Smooth muscle cell of trachea (primary cell): Measurements from ENCODE around the gene SCART1. TPM values are rescaled to one million over a fixed set of nuclear protein-coding genes. Genes with fewer than 3 reads are reported as not detected.

Experiments
- total RNA-seq: library from RNA; depleted of rRNA; stranded (reverse); fragments of >200 nt; gene quantifications from 2 replicates; pipeline ENCODE4 v1.2.1, GENCODE V29; 2014

The SCART1 gene
- total RNA-seq = 3.0 and 3.9 TPM in 2 replicates

DNA sequence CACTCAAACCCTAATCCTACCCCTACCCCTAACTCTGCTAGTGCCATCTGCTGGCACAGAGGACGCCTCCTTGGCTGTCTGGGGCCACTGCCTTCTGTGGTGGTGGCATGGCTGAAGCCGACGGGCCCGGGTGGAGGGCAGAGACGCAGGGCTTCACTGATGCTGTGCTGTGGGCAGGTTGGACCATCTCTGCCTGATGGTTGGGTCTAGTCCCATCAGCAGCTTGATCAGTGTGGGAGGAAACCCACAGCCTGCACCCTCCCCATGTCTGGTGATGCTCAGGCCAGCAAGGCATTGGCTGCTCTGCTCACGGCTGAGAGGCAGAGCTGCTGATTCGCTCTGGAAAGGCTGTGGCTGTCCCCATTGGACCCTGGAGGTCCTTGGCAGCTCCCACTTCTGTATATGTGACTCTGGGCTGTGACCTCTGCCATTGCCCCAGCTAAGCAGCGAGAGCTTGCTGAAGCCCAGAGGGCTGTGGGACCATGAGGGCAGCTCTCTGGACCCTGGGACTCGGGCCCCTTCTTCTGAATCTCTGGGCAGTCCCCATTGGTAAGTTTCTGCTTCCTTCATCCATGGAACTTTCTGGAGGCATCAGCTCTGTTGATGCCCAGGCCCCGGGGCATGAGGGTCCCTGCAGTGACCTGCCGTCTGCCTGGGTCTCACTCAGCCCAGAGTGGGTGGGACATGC, at the start of gene SCART1:
SCART1 (plus strand) TSS at position 430 of the 688 bp plus-strand sequence; CDS start at position 483, 53 bp downstream.

DNA sequence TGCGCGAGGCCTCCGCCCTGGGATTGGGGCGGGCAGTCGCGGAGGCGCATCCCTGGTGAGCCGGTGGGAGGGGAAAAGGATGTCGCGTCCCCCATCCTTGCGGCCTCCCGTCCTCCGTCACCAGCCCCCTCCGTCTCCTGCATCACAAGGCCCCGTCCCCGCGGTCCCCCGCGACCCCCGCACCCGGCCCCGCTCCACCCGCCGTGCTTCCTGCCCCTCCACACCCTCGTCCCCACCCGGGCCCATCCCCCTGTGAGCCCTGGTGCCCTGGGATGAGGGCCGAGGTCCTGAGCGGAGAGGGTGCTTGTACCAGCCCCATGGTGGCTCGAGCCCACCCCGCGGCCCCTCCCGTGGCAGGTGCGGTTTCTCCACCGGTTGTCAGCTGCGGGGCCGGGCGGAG, 29.1 kb upstream of the SCART1 start, which contains the start of gene SPRN:
SPRN (minus strand) TSS at position 25 of the 400 bp plus-strand sequence. CDS start 944 bp downstream, outside the sequence.

Other genes starting within 250 kb of the SCART1 start
- gene UTF1, start 223.7 kb upstream of the SCART1 start, total RNA-seq = not detected in 2 replicates
- gene VENTX, start 216.1 kb upstream of the SCART1 start, total RNA-seq = under 0.01 TPM in 1 of 2 replicates, not detected in the other
- 1.2 and 2.9 TPM in 2 replicates for gene ADAM8, start 177.1 kb upstream of the SCART1 start, total RNA-seq
- 58.9 and 79.1 TPM in 2 replicates for gene TUBGCP2, start 145.1 kb upstream of the SCART1 start, total RNA-seq
- gene ZNF511, start 145.0 kb upstream of the SCART1 start, total RNA-seq = 23.7 and 29.3 TPM in 2 replicates
- 0.33 TPM in 1 of 2 replicates, not detected in the other for gene CALY, start 117.0 kb upstream of the SCART1 start, total RNA-seq
- not detected in 2 replicates for gene PRAP1, start 106.6 kb upstream of the SCART1 start, total RNA-seq
- gene FUOM, start 95.9 kb upstream of the SCART1 start, total RNA-seq = 24.8 and 26.5 TPM in 2 replicates
- 94.0 and 109 TPM in 2 replicates for gene ECHS1, start 80.6 kb upstream of the SCART1 start, total RNA-seq
- gene PAOX, start 74.7 kb upstream of the SCART1 start, total RNA-seq = 9.6 and 12.1 TPM in 2 replicates
- gene MTG1, start 59.8 kb upstream of the SCART1 start, total RNA-seq = 21.5 and 33.5 TPM in 2 replicates
- 0.87 and 3.1 TPM in 2 replicates for gene SPRN, start 29.3 kb upstream of the SCART1 start, total RNA-seq
- gene CYP2E1, start 73.4 kb downstream of the SCART1 start, total RNA-seq = 0.33 and 0.44 TPM in 2 replicates
- 0.33 TPM in 1 of 2 replicates, not detected in the other for gene SYCE1, start 111.6 kb downstream of the SCART1 start, total RNA-seq
- not detected in 2 replicates for gene FRG2B, start 172.8 kb downstream of the SCART1 start, total RNA-seq